Mesenchymal stem cell (in vitro differentiated cells and primary cell): Measurements from ENCODE around the gene ZC3H18.

Experiments used
- DNase-seq: peaks from one replicate; pipeline ENCODE4 v3.0.0-alpha.2; 2013
- H2AFZ ChIP-seq: one replicate; pipeline ENCODE4 v1.6.1; 2013; ENCODE audit warnings: low read depth, mild to moderate bottlenecking, control low read depth, inconsistent platforms, low read length, moderate library complexity
- H2AK5ac ChIP-seq: 2 replicates; pipeline ENCODE4 v1.6.1; 2013; ENCODE audit warnings: low read length, moderate library complexity, mild to moderate bottlenecking, inconsistent platforms; ENCODE audit not compliant: severe bottlenecking
- H2BK120ac ChIP-seq: one replicate; pipeline ENCODE4 v1.6.1; 2013; ENCODE audit warnings: low read depth, mild to moderate bottlenecking, inconsistent platforms, low read length, moderate library complexity
- H2BK12ac ChIP-seq, 2 experiments: one replicate each; pipeline ENCODE4 v1.6.1; 2013; ENCODE audit warnings: inconsistent platforms in 2 of 2, low read length in 2 of 2, mild to moderate bottlenecking in 2 of 2, moderate library complexity in 2 of 2, control low read depth in 1 of 2
- H2BK15ac ChIP-seq: one replicate; pipeline ENCODE4 v1.6.1; 2013; ENCODE audit warnings: mild to moderate bottlenecking, low read depth, inconsistent platforms; ENCODE audit not compliant: poor library complexity, severe bottlenecking
- H2BK5ac ChIP-seq: 2 replicates; pipeline ENCODE4 v1.6.1; 2013; ENCODE audit warnings: low read depth, mild to moderate bottlenecking, low read length, control low read depth, inconsistent platforms; ENCODE audit not compliant: poor library complexity, severe bottlenecking
- H3K14ac ChIP-seq, 2 experiments: one replicate each; pipeline ENCODE4 v1.6.1; 2013; ENCODE audit warnings: inconsistent platforms in 2 of 2, low read length in 2 of 2, control low read depth in 1 of 2, mild to moderate bottlenecking in 1 of 2, moderate library complexity in 1 of 2
- H3K18ac ChIP-seq, 2 experiments: one replicate each; pipeline ENCODE4 v1.6.1; 2013; ENCODE audit warnings: inconsistent platforms in 2 of 2, low read length in 2 of 2, control low read depth in 1 of 2, low read depth in 1 of 2, mild to moderate bottlenecking in 1 of 2
- H3K23ac ChIP-seq, 2 experiments: one replicate each; pipeline ENCODE4 v1.6.1; 2013; ENCODE audit warnings: inconsistent platforms in 2 of 2, low read length in 2 of 2, mild to moderate bottlenecking in 2 of 2, moderate library complexity in 2 of 2, control low read depth in 1 of 2
- H3K27ac ChIP-seq: 2 replicates; pipeline ENCODE4 v1.5.1; 2013; ENCODE audit warnings: mild to moderate bottlenecking, moderate library complexity, low read length, control low read depth, inconsistent platforms; ENCODE audit not compliant: poor library complexity, severe bottlenecking
- H3K27me3 ChIP-seq, 2 experiments: 2 replicates each; pipeline versions ENCODE4 v1.6.1 to v1.7.0; 2013; ENCODE audit warnings: low read length in 2 of 2, mild to moderate bottlenecking in 2 of 2, moderate library complexity in 2 of 2, control low read depth in 1 of 2, inconsistent platforms in 1 of 2; ENCODE audit not compliant: control insufficient read depth in 1 of 2, insufficient read depth in 1 of 2
- H3K36me3 ChIP-seq, 2 experiments: 2 replicates each; pipeline versions ENCODE4 v1.6.1 to v1.7.0; 2013; ENCODE audit warnings: low read length in 2 of 2, control low read depth in 1 of 2, inconsistent platforms in 1 of 2, low read depth in 1 of 2, mild to moderate bottlenecking in 1 of 2; ENCODE audit not compliant: insufficient read depth in 2 of 2, control insufficient read depth in 1 of 2
- H3K4ac ChIP-seq, 2 experiments: one replicate each; pipeline ENCODE4 v1.6.1; 2013; ENCODE audit warnings: inconsistent platforms in 2 of 2, low read length in 2 of 2, mild to moderate bottlenecking in 2 of 2, moderate library complexity in 2 of 2, control low read depth in 1 of 2, low read depth in 1 of 2
- H3K4me1 ChIP-seq: 2 replicates; pipeline ENCODE4 v1.6.1; 2013; ENCODE audit warnings: low read depth, low read length, control low read depth; ENCODE audit not compliant: control insufficient read depth, insufficient read depth
- H3K4me2 ChIP-seq: 2 replicates; pipeline ENCODE4 v1.6.1; 2013; ENCODE audit warnings: low read length, mild to moderate bottlenecking, inconsistent platforms; ENCODE audit not compliant: poor library complexity, severe bottlenecking
- H3K4me3 ChIP-seq, 2 experiments: 2 replicates each; pipeline versions ENCODE4 v1.5.1 to v1.7.0; 2013; ENCODE audit warnings: low read length in 2 of 2, mild to moderate bottlenecking in 2 of 2, control low read depth in 1 of 2, low read depth in 1 of 2; ENCODE audit not compliant: insufficient read depth in 1 of 2
- H3K79me1 ChIP-seq: replicated peaks from 2 replicates; pipeline ENCODE4 v1.6.1; 2013; ENCODE audit warnings: mild to moderate bottlenecking, control low read depth, low read length, inconsistent platforms; ENCODE audit not compliant: poor library complexity, severe bottlenecking
- H3K9ac ChIP-seq: 2 replicates; pipeline ENCODE4 v1.7.0; 2013; ENCODE audit warnings: mild to moderate bottlenecking, low read length, moderate library complexity
- H3K9me3 ChIP-seq: 2 replicates; pipeline ENCODE4 v1.7.0; 2013; ENCODE audit warnings: mild to moderate bottlenecking, low read length; ENCODE audit not compliant: control insufficient read depth
- H4K8ac ChIP-seq: one replicate; pipeline ENCODE4 v1.6.1; 2013; ENCODE audit warnings: inconsistent platforms, mild to moderate bottlenecking, low read length, moderate library complexity
- H4K91ac ChIP-seq: one replicate; pipeline ENCODE4 v1.6.1; 2013; ENCODE audit warnings: mild to moderate bottlenecking, low read length, inconsistent platforms
- WGBS: methylation state at CpG from one replicate; pipeline ENCODE4 v1.1.7; 2013; ENCODE audit warnings: mixed read lengths; 5-methylcytosine and 5-hydroxymethylcytosine counted together

The ZC3H18 gene

GRCh38 chr16:88677721-88678120 lies 107.5 kb downstream of the ZC3H18 start:
- no peak overlapping the region for H3K9ac ChIP-seq
- H3K23ac ChIP-seq = no peak overlapping the region
- H2AK5ac ChIP-seq = no peak overlapping the region
- H3K9me3 ChIP-seq = no peaks in the 10 kb centered on the region
- 86% methylated on average over 10 of the region's 13 CpGs for WGBS
- H2BK5ac ChIP-seq = no peak overlapping the region
- no peak overlapping the region for H2BK120ac ChIP-seq
- H3K4ac ChIP-seq = no peak overlapping the region
- no peak overlapping the region for H2BK12ac ChIP-seq
- no peak overlapping the region for H2AFZ ChIP-seq
- H4K8ac ChIP-seq = no peak overlapping the region
- peaks cover 8% of the 10 kb centered on the region for H3K4me1 ChIP-seq
- no peak overlapping the region for H4K91ac ChIP-seq
- H3K27me3 ChIP-seq = peaks cover 20 to 48% of the 10 kb centered on the region in 2 experiments
- DNase-seq = no peak
- H3K79me1 ChIP-seq = no peaks in the 10 kb centered on the region
- no peak overlapping the region for H3K27ac ChIP-seq
- no peak overlapping the region for H3K4me2 ChIP-seq
- H3K18ac ChIP-seq = no peak overlapping the region
- H3K14ac ChIP-seq = no peak overlapping the region
- no peak overlapping the region for H2BK15ac ChIP-seq
- peaks cover 18 to 19% of the 10 kb centered on the region in 2 experiments for H3K36me3 ChIP-seq
- no peak overlapping the region for H3K4me3 ChIP-seq

GRCh38 chr16:88678224-88678979 lies 108.2 kb downstream of the ZC3H18 start:
- H3K79me1 ChIP-seq = no peaks in the 10 kb centered on the region
- no peak overlapping the region for H4K8ac ChIP-seq
- H3K4me2 ChIP-seq = no peak overlapping the region
- DNase-seq = no peak
- peaks cover 8% of the 10 kb centered on the region for H3K4me1 ChIP-seq
- H3K27ac ChIP-seq = no peak overlapping the region
- 91% methylated on average over 32 of the region's 32 CpGs for WGBS
- no peak overlapping the region for H2BK5ac ChIP-seq
- no peak overlapping the region for H4K91ac ChIP-seq
- H3K14ac ChIP-seq = no peak overlapping the region
- H3K4me3 ChIP-seq = no peak overlapping the region
- no peak overlapping the region for H3K9ac ChIP-seq
- no peak overlapping the region for H2BK120ac ChIP-seq
- H2AK5ac ChIP-seq = no peak overlapping the region
- peaks cover 20 to 48% of the 10 kb centered on the region in 2 experiments for H3K27me3 ChIP-seq
- no peak overlapping the region for H3K18ac ChIP-seq
- H3K36me3 ChIP-seq = peaks cover 17 to 19% of the 10 kb centered on the region in 2 experiments
- no peak overlapping the region for H2AFZ ChIP-seq
- H3K9me3 ChIP-seq = no peaks in the 10 kb centered on the region
- no peak overlapping the region for H2BK12ac ChIP-seq
- H3K23ac ChIP-seq = no peak overlapping the region
- H2BK15ac ChIP-seq = no peak overlapping the region
- H3K4ac ChIP-seq = no peak overlapping the region

- 96% methylated on average over 3 of the region's 5 CpGs for WGBS
Observed at GRCh38 chr16:88680554-88681083, 110.4 kb downstream of the ZC3H18 start.

GRCh38 chr16:88681084-88681680 lies 111.0 kb downstream of the ZC3H18 start:
- no peak overlapping the region for H3K4me3 ChIP-seq
- H3K4me2 ChIP-seq = no peak overlapping the region
- H3K23ac ChIP-seq = no peak overlapping the region
- H3K36me3 ChIP-seq = peaks cover 3 to 9% of the 10 kb centered on the region in 2 experiments
- DNase-seq = no peak
- no peaks in the 10 kb centered on the region for H3K9me3 ChIP-seq
- no peak overlapping the region for H2BK15ac ChIP-seq
- H2BK12ac ChIP-seq = no peak overlapping the region
- no peak overlapping the region for H3K14ac ChIP-seq
- no peak overlapping the region for H2AFZ ChIP-seq
- H3K9ac ChIP-seq = no peak overlapping the region
- no peak overlapping the region for H2BK120ac ChIP-seq
- H4K8ac ChIP-seq = no peak overlapping the region
- H3K27me3 ChIP-seq = peaks cover 45 to 67% of the 10 kb centered on the region in 2 experiments
- no peak overlapping the region for H3K4ac ChIP-seq
- H3K27ac ChIP-seq = no peak overlapping the region
- H3K4me1 ChIP-seq = peaks cover 21% of the 10 kb centered on the region
- H2AK5ac ChIP-seq = no peak overlapping the region
- H2BK5ac ChIP-seq = no peak overlapping the region
- no peak overlapping the region for H4K91ac ChIP-seq
- H3K79me1 ChIP-seq = no peaks in the 10 kb centered on the region
- 79% methylated on average over 31 of the region's 31 CpGs for WGBS
- no peak overlapping the region for H3K18ac ChIP-seq

More at GRCh38 chr16:88680554-88681083, 110.4 kb downstream of the ZC3H18 start:
- Histone ChIP-seq H2AFZ (no peak overlapping the region), H3K18ac (no peak overlapping the region), H2BK12ac (no peak overlapping the region), H2BK120ac (no peak overlapping the region), H4K8ac (no peak overlapping the region), H2AK5ac (no peak overlapping the region), H3K4ac (no peak overlapping the region), H2BK5ac (no peak overlapping the region), H3K36me3 (peaks cover 3 to 12% of the 10 kb centered on the region in 2 experiments), H3K4me2 (no peak overlapping the region), H2BK15ac (no peak overlapping the region), H3K9me3 (no peaks in the 10 kb centered on the region), H3K79me1 (no peaks in the 10 kb centered on the region), H4K91ac (no peak overlapping the region), H3K14ac (no peak overlapping the region), H3K27me3 (peaks cover 39 to 64% of the 10 kb centered on the region in 2 experiments), H3K9ac (no peak overlapping the region), H3K27ac (no peak overlapping the region), H3K4me1 (peaks cover 15% of the 10 kb centered on the region), H3K4me3 (no peak overlapping the region), H3K23ac (no peak overlapping the region)
- no peak for DNase-seq
